HG03060 (cell line): ENCODE measurements around the gene DOCK1.
"Not testable (repeated sequence)": the region's sequence is repeated elsewhere in the genome, so short reads cannot be mapped to it uniquely, and the experiment has no call there.

ENCODE experiments used
- ATAC-seq: cut with Tn5 transposase; IDR thresholded peaks from one replicate; pipeline ENCODE4 v1.9.1; 2021; ENCODE audit warnings: low read depth, moderate number of reproducible peaks; ENCODE audit not compliant: unreplicated experiment

The DOCK1 gene

GRCh38 chr10:127291329-127291728 is 386.1 kb downstream of the DOCK1 start:
- no peak for ATAC-seq

- no peak for ATAC-seq
These were observed 387.7 kb downstream of the DOCK1 start for GRCh38 chr10:127292888-127293287.

GRCh38 chr10:127293640-127294039 is 388.4 kb downstream of the DOCK1 start:
- ATAC-seq, result no peak

- no peak for ATAC-seq
These were observed 391.5 kb downstream of the DOCK1 start for GRCh38 chr10:127296696-127297095.

- no peak for ATAC-seq
These were observed 393.2 kb downstream of the DOCK1 start for GRCh38 chr10:127298381-127298780.

- ATAC-seq, result not testable (repeated sequence)
These were observed 394.0 kb downstream of the DOCK1 start for GRCh38 chr10:127299192-127299591.

GRCh38 chr10:127299956-127300689 is 394.9 kb downstream of the DOCK1 start:
- ATAC-seq, result no peak

- no peak for ATAC-seq
These were observed 395.7 kb downstream of the DOCK1 start for GRCh38 chr10:127300868-127301321.

GRCh38 chr10:127302343-127302742 is 397.1 kb downstream of the DOCK1 start:
- no peak for ATAC-seq

GRCh38 chr10:127303105-127303504 is 397.9 kb downstream of the DOCK1 start:
- ATAC-seq, result no peak

- ATAC-seq, result no peak
These were observed 398.5 kb downstream of the DOCK1 start for GRCh38 chr10:127303746-127304145.

GRCh38 chr10:127306479-127306878 is 401.3 kb downstream of the DOCK1 start:
- ATAC-seq, result no peak

- ATAC-seq, result no peak
These were observed 402.1 kb downstream of the DOCK1 start for GRCh38 chr10:127307338-127307737.

GRCh38 chr10:127308031-127308430 is 402.8 kb downstream of the DOCK1 start:
- ATAC-seq, result no peak

- not testable (repeated sequence) for ATAC-seq
These were observed 404.4 kb downstream of the DOCK1 start for GRCh38 chr10:127309619-127310018.

- no peak for ATAC-seq
These were observed 405.2 kb downstream of the DOCK1 start for GRCh38 chr10:127310430-127310829.

GRCh38 chr10:127310923-127311322 is 405.7 kb downstream of the DOCK1 start:
- ATAC-seq, result no peak

- ATAC-seq, result no peak
These were observed 408.9 kb downstream of the DOCK1 start for GRCh38 chr10:127313996-127314700.

GRCh38 chr10:127314797-127315196 is 409.6 kb downstream of the DOCK1 start:
- ATAC-seq, result no peak

GRCh38 chr10:127315888-127316287 is 410.7 kb downstream of the DOCK1 start:
- ATAC-seq, result no peak

GRCh38 chr10:127318396-127318795 is 413.2 kb downstream of the DOCK1 start:
- ATAC-seq, result no peak

GRCh38 chr10:127319271-127319670 is 414.0 kb downstream of the DOCK1 start:
- ATAC-seq, result no peak
